SK-N-SH (cell line): ENCODE data around the gene ATP11C.

Experiments
- TF ChIP-seq, protein P1 (sequence below): fragments of 200-600 bp; sonication (generic); IDR thresholded peaks from 2 replicates; pipeline ENCODE4 v1.6.1; 2017; ENCODE audit warnings: antibody characterized with exemption, mild to moderate bottlenecking, moderate library complexity
- TF ChIP-seq, protein P2 (sequence below): IDR thresholded peaks from 2 replicates; pipeline ENCODE4 v1.6.1; 2012; ENCODE audit warnings: mild to moderate bottlenecking, low read depth, low read length, moderate library complexity

DNA sequence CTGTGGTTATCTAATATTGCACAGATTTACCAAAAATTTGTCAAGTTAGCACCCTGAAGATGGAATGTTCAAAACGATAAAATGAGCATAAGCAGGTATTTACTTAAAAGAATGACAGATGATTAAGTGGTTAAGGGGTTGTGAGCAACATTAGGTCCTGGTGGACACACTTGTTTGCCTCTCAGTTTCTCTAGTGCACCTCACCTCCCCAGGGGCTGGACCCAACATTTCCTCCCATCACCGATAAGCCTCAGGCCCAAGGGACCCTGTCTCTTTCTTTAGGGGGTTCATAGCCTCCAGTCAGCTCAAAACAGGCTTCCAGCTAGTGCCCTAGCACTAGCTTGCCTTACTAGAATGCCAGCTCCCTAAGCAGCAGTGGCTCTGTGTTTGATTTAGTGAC is 88.0 kb downstream of the ATP11C start:
- TF ChIP-seq, protein P1, sequence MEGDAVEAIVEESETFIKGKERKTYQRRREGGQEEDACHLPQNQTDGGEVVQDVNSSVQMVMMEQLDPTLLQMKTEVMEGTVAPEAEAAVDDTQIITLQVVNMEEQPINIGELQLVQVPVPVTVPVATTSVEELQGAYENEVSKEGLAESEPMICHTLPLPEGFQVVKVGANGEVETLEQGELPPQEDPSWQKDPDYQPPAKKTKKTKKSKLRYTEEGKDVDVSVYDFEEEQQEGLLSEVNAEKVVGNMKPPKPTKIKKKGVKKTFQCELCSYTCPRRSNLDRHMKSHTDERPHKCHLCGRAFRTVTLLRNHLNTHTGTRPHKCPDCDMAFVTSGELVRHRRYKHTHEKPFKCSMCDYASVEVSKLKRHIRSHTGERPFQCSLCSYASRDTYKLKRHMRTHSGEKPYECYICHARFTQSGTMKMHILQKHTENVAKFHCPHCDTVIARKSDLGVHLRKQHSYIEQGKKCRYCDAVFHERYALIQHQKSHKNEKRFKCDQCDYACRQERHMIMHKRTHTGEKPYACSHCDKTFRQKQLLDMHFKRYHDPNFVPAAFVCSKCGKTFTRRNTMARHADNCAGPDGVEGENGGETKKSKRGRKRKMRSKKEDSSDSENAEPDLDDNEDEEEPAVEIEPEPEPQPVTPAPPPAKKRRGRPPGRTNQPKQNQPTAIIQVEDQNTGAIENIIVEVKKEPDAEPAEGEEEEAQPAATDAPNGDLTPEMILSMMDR, result no peak
- TF ChIP-seq, protein P2, sequence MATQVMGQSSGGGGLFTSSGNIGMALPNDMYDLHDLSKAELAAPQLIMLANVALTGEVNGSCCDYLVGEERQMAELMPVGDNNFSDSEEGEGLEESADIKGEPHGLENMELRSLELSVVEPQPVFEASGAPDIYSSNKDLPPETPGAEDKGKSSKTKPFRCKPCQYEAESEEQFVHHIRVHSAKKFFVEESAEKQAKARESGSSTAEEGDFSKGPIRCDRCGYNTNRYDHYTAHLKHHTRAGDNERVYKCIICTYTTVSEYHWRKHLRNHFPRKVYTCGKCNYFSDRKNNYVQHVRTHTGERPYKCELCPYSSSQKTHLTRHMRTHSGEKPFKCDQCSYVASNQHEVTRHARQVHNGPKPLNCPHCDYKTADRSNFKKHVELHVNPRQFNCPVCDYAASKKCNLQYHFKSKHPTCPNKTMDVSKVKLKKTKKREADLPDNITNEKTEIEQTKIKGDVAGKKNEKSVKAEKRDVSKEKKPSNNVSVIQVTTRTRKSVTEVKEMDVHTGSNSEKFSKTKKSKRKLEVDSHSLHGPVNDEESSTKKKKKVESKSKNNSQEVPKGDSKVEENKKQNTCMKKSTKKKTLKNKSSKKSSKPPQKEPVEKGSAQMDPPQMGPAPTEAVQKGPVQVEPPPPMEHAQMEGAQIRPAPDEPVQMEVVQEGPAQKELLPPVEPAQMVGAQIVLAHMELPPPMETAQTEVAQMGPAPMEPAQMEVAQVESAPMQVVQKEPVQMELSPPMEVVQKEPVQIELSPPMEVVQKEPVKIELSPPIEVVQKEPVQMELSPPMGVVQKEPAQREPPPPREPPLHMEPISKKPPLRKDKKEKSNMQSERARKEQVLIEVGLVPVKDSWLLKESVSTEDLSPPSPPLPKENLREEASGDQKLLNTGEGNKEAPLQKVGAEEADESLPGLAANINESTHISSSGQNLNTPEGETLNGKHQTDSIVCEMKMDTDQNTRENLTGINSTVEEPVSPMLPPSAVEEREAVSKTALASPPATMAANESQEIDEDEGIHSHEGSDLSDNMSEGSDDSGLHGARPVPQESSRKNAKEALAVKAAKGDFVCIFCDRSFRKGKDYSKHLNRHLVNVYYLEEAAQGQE, result no peak
